ENCODE results near the gene PLXNB3.

PLXNB3 gene

GRCh38 chrX:153775293-153776119, 11.5 kb downstream of the PLXNB3 start:
- no peak for DNase-seq

- DNase-seq, result no peak
These were observed 12.1 kb downstream of the PLXNB3 start for GRCh38 chrX:153776120-153776599.

GRCh38 chrX:153776611-153777045, 12.6 kb downstream of the PLXNB3 start:
- DNase-seq, result no peak

- no peak for DNase-seq
These were observed 13.4 kb downstream of the PLXNB3 start for GRCh38 chrX:153777261-153778090.

- no peak for DNase-seq
These were observed 14.1 kb downstream of the PLXNB3 start for GRCh38 chrX:153778181-153778580.

- no peak for DNase-seq
These were observed 14.6 kb downstream of the PLXNB3 start for GRCh38 chrX:153778684-153779101.

GRCh38 chrX:153779891-153780677, 16.0 kb downstream of the PLXNB3 start:
- no peak for DNase-seq

- DNase-seq, result no peak
These were observed 16.8 kb downstream of the PLXNB3 start, which contains the start of gene SRPK3 for GRCh38 chrX:153780678-153781427. Gene SRPK3 (plus strand): TSS chrX:153781041. CDS start chrX:153781087, 46 bp downstream.

GRCh38 chrX:153781428-153782047, 17.5 kb downstream of the PLXNB3 start:
- DNase-seq, result no peak

GRCh38 chrX:153782313-153782712, 18.3 kb downstream of the PLXNB3 start:
- no peak for DNase-seq

GRCh38 chrX:153782871-153783270, 18.8 kb downstream of the PLXNB3 start:
- no peak for DNase-seq

- no peak for DNase-seq
These were observed 19.4 kb downstream of the PLXNB3 start for GRCh38 chrX:153783378-153784013.

GRCh38 chrX:153784325-153784967, 20.4 kb downstream of the PLXNB3 start:
- no peak for DNase-seq

GRCh38 chrX:153786669-153787068, 22.6 kb downstream of the PLXNB3 start:
- no peak for DNase-seq

- DNase-seq, result no peak
These were observed 25.6 kb downstream of the PLXNB3 start for GRCh38 chrX:153789654-153790053.

GRCh38 chrX:153791104-153791852, 27.2 kb downstream of the PLXNB3 start:
- DNase-seq, result no peak

GRCh38 chrX:153792368-153792767, 28.3 kb downstream of the PLXNB3 start:
- no peak for DNase-seq

- no peak for DNase-seq
These were observed 29.2 kb downstream of the PLXNB3 start for GRCh38 chrX:153793291-153793690.

- peak; percentile 73 for DNase-seq
These were observed 30.2 kb downstream of the PLXNB3 start, which contains the start of the genes IDH3G and SSR4 for GRCh38 chrX:153794018-153794896. Gene IDH3G (minus strand): TSS chrX:153794375. CDS start chrX:153794326, 49 bp downstream. Gene SSR4 (plus strand): TSS chrX:153794668. CDS start chrX:153794688, 20 bp downstream.
